Fibroblast of skin of abdomen (primary cell): ENCODE measurements around the gene ZNF730. TPM values are rescaled to one million over a fixed set of nuclear protein-coding genes. Genes with fewer than 3 reads are reported as not detected.
"Not testable (repeated sequence)": the region's sequence is repeated elsewhere in the genome, so short reads cannot be mapped to it uniquely, and the experiment has no call there.

Experiments used
- DNase-seq: peaks from one replicate; pipeline ENCODE4 v3.0.0-alpha.2; 2013
- polyA plus RNA-seq, 2 experiments: library from polyadenylated mRNA; unstranded; fragments of 120-200 nt; gene quantifications; one replicate each; pipeline ENCODE4 v1.2.1, GENCODE V29; 2013; ENCODE audit not compliant: insufficient read length in 2 of 2

The ZNF730 gene
- polyA plus RNA-seq (2013, experiment 1 of 2; ENCODE audit: insufficient read length): 1.6 TPM
- 1.5 TPM for polyA plus RNA-seq (2013, experiment 2 of 2; ENCODE audit: insufficient read length)

DNA sequence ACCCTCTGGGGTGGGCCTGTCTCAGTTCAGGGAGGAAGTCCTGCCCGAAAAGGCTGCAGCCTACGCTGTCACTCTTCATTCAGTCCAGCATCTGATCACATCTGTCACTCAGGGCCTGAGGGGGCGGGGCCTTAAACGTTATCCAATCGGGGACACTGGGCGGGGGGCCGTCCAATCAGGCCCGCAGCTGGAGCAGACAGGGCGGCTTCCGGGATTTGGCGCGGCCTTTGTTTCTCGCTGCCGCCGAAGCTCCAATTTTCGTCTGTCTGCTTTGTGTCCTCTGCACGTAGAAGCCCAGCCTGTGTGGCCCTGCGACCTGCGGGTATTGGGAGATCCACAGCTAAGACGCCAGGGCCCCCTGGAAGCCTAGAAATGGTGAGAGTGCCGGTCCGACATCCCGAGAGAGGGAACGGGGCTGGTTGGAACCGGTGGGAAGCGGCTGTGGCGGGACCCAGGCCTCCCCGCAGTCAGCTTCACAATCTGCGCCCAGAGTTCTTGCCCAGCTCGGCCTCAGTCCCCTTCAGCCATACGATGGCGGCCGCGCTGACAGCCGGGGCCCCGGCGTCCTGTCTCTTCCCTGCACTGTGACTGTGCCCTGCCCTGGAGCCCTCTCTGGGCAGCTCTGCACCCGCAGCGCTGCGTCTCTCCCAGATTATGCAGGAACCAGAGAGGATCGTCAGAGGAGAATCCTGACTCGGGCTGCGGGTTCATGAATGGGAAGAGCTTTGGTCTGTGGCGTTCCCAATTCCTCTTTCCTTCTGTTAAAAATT, at the start of gene ZNF730:
Gene ZNF730 (plus strand): TSS at position 224 of the 770 bp plus-strand sequence. CDS start 149 bp downstream, at position 373.
- peak; percentile 75 for DNase-seq

DNA sequence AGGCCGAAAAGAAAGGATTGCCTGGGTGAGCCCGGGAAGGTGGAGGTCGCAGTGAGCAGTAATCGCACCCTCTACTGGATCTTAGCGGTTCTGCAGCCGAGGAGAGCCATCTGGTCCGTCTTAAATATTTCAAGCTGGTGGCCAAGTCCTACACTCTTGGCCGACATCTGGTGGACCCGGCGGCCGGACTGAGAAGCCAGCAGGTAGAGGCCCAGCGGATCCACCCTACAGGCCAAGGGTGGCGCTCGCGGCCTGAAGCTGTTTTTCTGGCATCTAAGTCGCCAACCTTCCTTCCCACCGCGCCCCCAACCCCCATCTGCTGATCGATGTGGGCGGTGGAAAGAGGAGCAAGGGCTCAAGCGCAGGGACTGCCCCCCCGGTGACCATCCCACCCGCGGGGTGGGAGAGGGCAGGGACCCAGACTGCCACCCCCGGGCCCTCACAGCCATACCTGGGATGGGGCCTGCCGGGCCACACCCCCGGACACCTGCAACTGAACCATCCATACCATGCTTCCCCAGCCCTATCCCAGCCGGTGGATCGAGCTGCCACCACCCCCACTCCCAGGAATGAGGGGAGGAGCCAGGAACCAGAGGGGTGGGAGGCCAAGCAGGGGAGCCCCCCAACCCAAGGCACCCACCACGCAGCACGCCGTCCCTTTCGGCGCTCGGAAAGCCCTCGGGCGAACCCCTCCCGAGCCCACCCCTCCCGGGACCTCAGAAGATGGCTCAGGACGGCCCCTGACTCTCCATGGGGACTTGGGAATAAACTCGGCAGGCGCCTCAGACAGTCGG, 46.3 kb upstream of the ZNF730 start:
- peak; percentile 12 for DNase-seq

GRCh38 chr19:23071147-23071511, 45.7 kb upstream of the ZNF730 start:
- peak; percentile 15 for DNase-seq

GRCh38 chr19:23075031-23075733, 41.6 kb upstream of the ZNF730 start:
- DNase-seq: peak; percentile 73

GRCh38 chr19:23077776-23078175, 39.0 kb upstream of the ZNF730 start:
- not testable (repeated sequence) for DNase-seq

- DNase-seq: no peak
These were observed 23.0 kb upstream of the ZNF730 start for GRCh38 chr19:23093832-23094231.

- no peak for DNase-seq
These were observed 21.4 kb upstream of the ZNF730 start for GRCh38 chr19:23095418-23095817.

- DNase-seq: no peak
These were observed 18.5 kb upstream of the ZNF730 start for GRCh38 chr19:23098286-23098685.

DNA sequence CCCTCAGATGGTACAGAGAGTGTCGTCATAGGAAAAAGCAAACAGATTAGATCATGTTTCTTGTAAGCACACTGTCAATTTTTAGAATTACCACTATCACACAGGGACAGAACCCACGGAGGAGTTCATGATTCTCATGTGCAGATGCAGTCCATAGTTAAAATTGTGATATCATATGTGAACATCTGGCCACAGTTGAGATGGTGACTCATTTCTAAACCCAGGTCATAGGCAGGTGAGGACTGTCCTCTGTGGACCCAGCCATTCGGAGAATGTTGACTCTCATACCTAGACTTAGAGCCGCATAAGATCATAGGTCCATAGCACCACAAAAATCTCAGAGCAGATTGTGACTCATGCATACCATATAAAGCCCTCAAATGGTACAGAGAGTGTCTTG, 17.8 kb upstream of the ZNF730 start:
- DNase-seq: no peak

- no peak for DNase-seq
These were observed 16.9 kb upstream of the ZNF730 start for GRCh38 chr19:23099966-23100365.

GRCh38 chr19:23101241-23101640, 15.6 kb upstream of the ZNF730 start:
- no peak for DNase-seq

DNA sequence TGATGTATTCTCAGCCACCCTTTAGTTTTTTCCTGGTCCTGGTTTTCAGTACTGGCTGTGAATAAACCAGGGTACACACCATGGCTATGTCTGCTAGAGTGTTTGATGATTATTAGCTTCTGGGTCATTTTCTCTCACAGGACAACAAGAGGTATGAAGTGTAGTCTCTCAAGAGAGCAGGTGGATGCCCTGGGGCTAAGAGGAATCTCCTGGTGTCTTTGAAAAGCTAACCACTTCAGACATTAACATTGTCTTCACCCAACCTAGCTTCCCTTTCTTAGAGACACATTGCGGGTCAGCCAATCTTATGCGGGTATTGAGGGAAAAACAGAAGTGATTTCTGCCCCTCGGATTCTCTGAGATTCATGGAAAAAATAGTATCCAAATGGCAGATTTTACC, 1.6 kb downstream of the ZNF730 start:
- DNase-seq: no peak

GRCh38 chr19:23134211-23134610, 17.4 kb downstream of the ZNF730 start:
- not testable (repeated sequence) for DNase-seq

DNA sequence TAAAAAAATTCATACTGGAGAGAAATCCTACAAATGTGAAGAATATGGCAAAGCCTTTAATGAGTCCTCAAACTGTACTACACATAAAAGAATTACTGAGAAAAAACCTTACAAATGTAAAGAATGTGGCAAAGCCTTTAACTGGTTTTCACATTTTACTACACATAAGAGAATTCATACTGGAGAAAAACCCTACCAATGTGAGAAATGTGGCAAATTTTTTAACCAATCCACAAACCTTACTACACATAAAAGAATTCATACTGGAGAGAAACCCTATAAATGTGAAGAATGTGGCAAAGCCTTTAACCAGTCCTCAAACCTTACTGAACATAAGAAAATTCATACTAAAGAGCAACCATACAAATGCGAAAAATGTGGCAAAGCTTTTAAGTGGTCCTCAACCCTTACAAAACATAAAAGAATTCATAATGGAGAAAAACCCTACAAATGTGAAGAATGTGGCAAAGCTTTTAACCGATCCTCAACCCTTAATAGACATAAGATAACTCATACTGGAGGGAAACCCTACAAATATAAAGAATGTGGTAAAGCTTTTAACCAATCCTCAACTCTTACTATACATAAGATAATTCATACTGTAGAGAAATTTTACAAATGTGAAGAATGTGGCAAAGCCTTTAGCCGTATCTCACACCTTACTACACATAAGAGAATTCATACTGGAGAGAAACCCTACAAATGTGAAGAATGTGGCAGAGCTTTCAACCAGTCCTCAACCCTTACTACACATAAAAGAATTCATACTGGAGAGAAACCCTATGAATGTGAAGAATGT, 29.0 kb downstream of the ZNF730 start:
- no peak for DNase-seq

GRCh38 chr19:23160766-23161165, 43.9 kb downstream of the ZNF730 start:
- DNase-seq: no peak

DNA sequence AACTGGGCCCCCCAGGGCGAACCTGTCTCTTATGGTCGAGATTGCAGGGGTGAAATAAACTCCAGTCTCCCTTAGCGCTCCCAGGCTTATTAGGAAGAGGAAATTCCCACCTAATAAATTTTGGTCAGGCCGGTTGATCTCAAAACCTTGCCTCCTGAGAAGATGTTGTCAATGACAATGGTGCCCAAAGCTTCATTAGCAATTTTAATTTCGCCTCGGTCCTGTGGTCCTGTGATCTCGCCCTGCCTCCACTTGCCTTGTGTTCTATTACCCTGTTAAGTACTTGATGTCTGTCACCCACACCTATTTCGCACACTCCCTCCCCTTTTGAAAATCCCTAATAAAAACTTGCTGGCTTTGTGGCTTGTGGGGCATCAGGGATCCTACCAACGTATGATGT, 51.5 kb downstream of the ZNF730 start:
- DNase-seq: not testable (repeated sequence)

DNA sequence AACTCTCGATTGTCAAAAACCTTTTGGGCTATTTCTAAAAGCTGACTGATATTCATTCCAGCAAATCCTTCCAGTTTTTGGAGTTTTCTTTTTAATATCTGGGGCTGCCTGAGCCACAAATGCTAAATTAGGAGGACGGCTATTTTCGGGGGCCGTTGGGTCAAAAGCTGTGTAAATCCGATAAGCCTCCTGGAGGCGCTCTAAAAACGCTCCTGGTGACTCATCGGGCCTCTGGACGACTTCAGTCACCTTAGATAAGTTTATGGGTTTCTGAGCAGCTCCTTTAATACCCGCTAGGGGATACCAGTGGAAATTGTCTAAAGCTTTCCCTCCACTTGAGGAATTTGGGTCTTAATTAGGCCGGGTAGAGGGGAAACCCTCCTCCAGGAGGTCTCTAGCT, 66.4 kb downstream of the ZNF730 start:
- no peak for DNase-seq

DNA sequence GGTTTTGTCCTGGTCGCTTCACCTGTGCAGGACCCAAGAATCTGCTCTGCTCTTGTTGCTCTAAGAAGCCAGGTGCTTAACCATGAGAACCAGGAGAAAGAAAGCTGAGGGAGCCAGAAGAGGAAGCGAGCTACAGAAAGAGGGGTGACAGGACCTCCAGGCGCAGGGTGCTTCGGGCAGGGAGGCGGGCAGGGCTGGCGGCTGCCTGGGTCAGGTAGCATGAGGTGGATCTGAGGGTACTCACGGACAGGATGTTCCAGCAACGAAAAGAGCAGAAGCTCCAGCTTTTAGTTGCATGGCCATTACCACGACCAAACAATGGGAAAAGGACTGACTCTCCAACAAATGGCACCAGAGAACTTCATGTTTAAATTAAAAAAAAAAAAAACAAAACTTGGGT, 73.5 kb downstream of the ZNF730 start:
- DNase-seq: no peak
